ENCODE results near the gene ARID1B.

GRCh38 chr6:156741287-156742073, 35.7 kb upstream of the ARID1B start:
- TF ChIP-seq CTCF (IDR thresholded peaks at IDR 0.05; ENCODE audit: poor library complexity) (no peak), EZH2phosphoT487 (IDR thresholded peaks at IDR 0.05; ENCODE audit: low read depth, severe bottlenecking, unreplicated experiment) (no peak)
